ENCODE measurements around the gene UBE2R2.

DNA sequence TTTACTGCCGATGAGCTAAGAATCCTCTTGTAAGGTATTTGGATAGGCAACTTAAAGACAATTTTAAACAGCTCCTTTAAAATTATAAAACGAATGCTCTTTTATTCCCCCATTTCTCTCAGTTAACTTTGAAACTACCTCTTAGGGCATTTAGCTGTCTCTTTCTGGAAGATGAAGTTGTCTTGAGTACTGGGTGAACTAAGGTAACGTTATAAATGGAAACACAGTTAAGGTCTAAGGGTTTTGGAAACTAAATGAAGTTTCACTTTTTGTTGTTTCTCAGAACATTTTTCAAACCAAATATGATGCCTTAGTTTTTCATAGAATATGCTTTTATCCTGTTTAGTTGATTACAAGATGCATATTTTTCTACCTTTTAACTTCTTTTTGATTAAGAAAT lies 6.8 kb downstream of the UBE2R2 start:
- TF ChIP-seq, protein P1, sequence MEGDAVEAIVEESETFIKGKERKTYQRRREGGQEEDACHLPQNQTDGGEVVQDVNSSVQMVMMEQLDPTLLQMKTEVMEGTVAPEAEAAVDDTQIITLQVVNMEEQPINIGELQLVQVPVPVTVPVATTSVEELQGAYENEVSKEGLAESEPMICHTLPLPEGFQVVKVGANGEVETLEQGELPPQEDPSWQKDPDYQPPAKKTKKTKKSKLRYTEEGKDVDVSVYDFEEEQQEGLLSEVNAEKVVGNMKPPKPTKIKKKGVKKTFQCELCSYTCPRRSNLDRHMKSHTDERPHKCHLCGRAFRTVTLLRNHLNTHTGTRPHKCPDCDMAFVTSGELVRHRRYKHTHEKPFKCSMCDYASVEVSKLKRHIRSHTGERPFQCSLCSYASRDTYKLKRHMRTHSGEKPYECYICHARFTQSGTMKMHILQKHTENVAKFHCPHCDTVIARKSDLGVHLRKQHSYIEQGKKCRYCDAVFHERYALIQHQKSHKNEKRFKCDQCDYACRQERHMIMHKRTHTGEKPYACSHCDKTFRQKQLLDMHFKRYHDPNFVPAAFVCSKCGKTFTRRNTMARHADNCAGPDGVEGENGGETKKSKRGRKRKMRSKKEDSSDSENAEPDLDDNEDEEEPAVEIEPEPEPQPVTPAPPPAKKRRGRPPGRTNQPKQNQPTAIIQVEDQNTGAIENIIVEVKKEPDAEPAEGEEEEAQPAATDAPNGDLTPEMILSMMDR (IDR thresholded peaks at IDR 0.05 in 8 of 11, conservative IDR thresholded peaks at IDR 0.05 in 3 of 11), result no peak
- no peak for TF ChIP-seq POLR2AphosphoS5 (IDR thresholded peaks at IDR 0.05)
- no peak for TF ChIP-seq POLR2A (IDR thresholded peaks at IDR 0.05)
